GM13977 (cell line): Measurements from ENCODE around the gene CDC20B.
A peak's percentile ranks its signal among the peaks of the same experiment; 100 is the strongest.

ENCODE experiments used
- DNase-seq: peaks from one replicate; pipeline ENCODE4 v3.0.0; 2012; ENCODE audit warnings: low spot score
- CTCF ChIP-seq: IDR thresholded peaks from 2 replicates; pipeline ENCODE4 v1.5.1; 2012; ENCODE audit warnings: mild to moderate bottlenecking, control low read depth; ENCODE audit not compliant: insufficient read depth; ENCODE audit errors: extremely low read depth, missing control alignments
- in situ Hi-C: fragments of 300-500 bp; cut with MboI; formaldehyde crosslinking; loops from one replicate; pipeline ENCODE4 v1.12.0; 2022; ENCODE audit warnings: low sequenced_read_pairs, low pct_unique_long_range_greater_than_20kb, mixed read lengths, inconsistent platforms; ENCODE audit not compliant: unreplicated experiment

The CDC20B gene

GRCh38 chr5:55211184-55211874 is 38.4 kb upstream of the CDC20B start:
- TF ChIP-seq CTCF: no peak
- DNase-seq: no peak
- in situ Hi-C loops: no loop called here

GRCh38 chr5:55205001-55205400 is 32.0 kb upstream of the CDC20B start:
- no peak for DNase-seq
- in situ Hi-C loops: no loop called here
- TF ChIP-seq CTCF: no peak

GRCh38 chr5:55191165-55191564 is 18.2 kb upstream of the CDC20B start:
- no peak for DNase-seq
- in situ Hi-C loops: no loop called here

GRCh38 chr5:55188656-55189540 is 15.9 kb upstream of the CDC20B start:
- DNase-seq: no peak
- TF ChIP-seq CTCF: no peak
- in situ Hi-C loops: no loop called here

More at GRCh38 chr5:55191165-55191564, 18.2 kb upstream of the CDC20B start:
- TF ChIP-seq CTCF: no peak

GRCh38 chr5:55187370-55187769 is 14.4 kb upstream of the CDC20B start:
- peak; percentile 30 for TF ChIP-seq CTCF
- in situ Hi-C loops: no loop called here
- no peak for DNase-seq

- TF ChIP-seq CTCF: no peak
- no peak for DNase-seq
- in situ Hi-C loops: no loop called here
These were observed 7.0 kb upstream of the CDC20B start for GRCh38 chr5:55180016-55180415.
